ENCODE data around the gene OR6S1.

Gene OR6S1

DNA sequence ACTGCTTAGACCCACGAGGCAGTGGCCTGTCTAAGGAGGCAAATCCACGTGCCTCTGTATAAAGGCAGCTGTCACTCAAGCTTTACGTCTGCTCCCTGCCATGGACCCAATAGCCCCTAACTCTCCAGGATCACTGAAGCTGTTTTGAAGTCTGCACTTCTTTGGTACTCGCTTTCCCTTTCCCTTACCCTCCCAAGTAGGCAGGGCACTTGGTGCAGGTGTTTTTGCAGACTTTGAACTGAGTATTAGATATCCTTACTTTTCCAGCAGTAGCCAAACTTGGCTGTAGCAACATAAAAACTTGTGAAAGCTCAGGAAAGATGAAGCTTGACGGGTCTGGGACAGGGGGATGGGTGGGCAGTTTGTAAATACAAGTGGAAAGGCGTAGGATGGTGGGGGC is 17.8 kb upstream of the OR6S1 start:
- ATAC-seq = no peak
- TF ChIP-seq, protein P1, sequence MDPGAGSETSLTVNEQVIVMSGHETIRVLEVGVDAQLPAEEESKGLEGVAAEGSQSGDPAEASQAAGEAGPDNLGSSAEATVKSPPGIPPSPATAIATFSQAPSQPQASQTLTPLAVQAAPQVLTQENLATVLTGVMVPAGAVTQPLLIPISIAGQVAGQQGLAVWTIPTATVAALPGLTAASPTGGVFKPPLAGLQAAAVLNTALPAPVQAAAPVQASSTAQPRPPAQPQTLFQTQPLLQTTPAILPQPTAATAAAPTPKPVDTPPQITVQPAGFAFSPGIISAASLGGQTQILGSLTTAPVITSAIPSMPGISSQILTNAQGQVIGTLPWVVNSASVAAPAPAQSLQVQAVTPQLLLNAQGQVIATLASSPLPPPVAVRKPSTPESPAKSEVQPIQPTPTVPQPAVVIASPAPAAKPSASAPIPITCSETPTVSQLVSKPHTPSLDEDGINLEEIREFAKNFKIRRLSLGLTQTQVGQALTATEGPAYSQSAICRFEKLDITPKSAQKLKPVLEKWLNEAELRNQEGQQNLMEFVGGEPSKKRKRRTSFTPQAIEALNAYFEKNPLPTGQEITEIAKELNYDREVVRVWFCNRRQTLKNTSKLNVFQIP (CRISPR knock-in tag; IDR thresholded peaks at IDR 0.05; ENCODE audit: borderline replicate concordance, low read depth) = no peak
- TF ChIP-seq CSDC2 (CRISPR knock-in tag; IDR thresholded peaks at IDR 0.05) (no peak), ZC3H10 (CRISPR knock-in tag; IDR thresholded peaks at IDR 0.05) (no peak), TOX (CRISPR knock-in tag; IDR thresholded peaks at IDR 0.05; ENCODE audit: borderline replicate concordance) (no peak), BACH2 (CRISPR knock-in tag; IDR thresholded peaks at IDR 0.05; ENCODE audit: borderline replicate concordance) (no peak), ARNTL (CRISPR knock-in tag; IDR thresholded peaks at IDR 0.05; ENCODE audit: borderline replicate concordance, low read depth) (no peak), GLIS3 (CRISPR knock-in tag; IDR thresholded peaks at IDR 0.05) (no peak), SNAI2 (CRISPR knock-in tag; IDR thresholded peaks at IDR 0.05) (no peak), ZFP30 (CRISPR knock-in tag; IDR thresholded peaks at IDR 0.05) (no peak), ZNF70 (CRISPR knock-in tag; IDR thresholded peaks at IDR 0.05) (no peak), OSR1 (CRISPR knock-in tag; IDR thresholded peaks at IDR 0.05) (no peak), TCF4 (CRISPR knock-in tag; IDR thresholded peaks at IDR 0.05; ENCODE audit: borderline replicate concordance) (no peak), ZNF8 (CRISPR knock-in tag; IDR thresholded peaks at IDR 0.05) (no peak), PPARA (CRISPR knock-in tag; IDR thresholded peaks at IDR 0.05; ENCODE audit: borderline replicate concordance) (no peak), ESRRG (CRISPR knock-in tag; IDR thresholded peaks at IDR 0.05) (no peak), ISL1 (CRISPR knock-in tag; IDR thresholded peaks at IDR 0.05) (no peak)
- TF ChIP-seq, protein P2, sequence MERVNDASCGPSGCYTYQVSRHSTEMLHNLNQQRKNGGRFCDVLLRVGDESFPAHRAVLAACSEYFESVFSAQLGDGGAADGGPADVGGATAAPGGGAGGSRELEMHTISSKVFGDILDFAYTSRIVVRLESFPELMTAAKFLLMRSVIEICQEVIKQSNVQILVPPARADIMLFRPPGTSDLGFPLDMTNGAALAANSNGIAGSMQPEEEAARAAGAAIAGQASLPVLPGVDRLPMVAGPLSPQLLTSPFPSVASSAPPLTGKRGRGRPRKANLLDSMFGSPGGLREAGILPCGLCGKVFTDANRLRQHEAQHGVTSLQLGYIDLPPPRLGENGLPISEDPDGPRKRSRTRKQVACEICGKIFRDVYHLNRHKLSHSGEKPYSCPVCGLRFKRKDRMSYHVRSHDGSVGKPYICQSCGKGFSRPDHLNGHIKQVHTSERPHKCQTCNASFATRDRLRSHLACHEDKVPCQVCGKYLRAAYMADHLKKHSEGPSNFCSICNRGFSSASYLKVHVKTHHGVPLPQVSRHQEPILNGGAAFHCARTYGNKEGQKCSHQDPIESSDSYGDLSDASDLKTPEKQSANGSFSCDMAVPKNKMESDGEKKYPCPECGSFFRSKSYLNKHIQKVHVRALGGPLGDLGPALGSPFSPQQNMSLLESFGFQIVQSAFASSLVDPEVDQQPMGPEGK (CRISPR knock-in tag; IDR thresholded peaks at IDR 0.05; ENCODE audit: borderline replicate concordance) = no peak
- TF ChIP-seq, protein P3, sequence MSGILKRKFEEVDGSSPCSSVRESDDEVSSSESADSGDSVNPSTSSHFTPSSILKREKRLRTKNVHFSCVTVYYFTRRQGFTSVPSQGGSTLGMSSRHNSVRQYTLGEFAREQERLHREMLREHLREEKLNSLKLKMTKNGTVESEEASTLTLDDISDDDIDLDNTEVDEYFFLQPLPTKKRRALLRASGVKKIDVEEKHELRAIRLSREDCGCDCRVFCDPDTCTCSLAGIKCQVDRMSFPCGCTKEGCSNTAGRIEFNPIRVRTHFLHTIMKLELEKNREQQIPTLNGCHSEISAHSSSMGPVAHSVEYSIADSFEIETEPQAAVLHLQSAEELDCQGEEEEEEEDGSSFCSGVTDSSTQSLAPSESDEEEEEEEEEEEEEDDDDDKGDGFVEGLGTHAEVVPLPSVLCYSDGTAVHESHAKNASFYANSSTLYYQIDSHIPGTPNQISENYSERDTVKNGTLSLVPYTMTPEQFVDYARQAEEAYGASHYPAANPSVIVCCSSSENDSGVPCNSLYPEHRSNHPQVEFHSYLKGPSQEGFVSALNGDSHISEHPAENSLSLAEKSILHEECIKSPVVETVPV (CRISPR knock-in tag; IDR thresholded peaks at IDR 0.05) = no peak
- TF ChIP-seq, protein P4, sequence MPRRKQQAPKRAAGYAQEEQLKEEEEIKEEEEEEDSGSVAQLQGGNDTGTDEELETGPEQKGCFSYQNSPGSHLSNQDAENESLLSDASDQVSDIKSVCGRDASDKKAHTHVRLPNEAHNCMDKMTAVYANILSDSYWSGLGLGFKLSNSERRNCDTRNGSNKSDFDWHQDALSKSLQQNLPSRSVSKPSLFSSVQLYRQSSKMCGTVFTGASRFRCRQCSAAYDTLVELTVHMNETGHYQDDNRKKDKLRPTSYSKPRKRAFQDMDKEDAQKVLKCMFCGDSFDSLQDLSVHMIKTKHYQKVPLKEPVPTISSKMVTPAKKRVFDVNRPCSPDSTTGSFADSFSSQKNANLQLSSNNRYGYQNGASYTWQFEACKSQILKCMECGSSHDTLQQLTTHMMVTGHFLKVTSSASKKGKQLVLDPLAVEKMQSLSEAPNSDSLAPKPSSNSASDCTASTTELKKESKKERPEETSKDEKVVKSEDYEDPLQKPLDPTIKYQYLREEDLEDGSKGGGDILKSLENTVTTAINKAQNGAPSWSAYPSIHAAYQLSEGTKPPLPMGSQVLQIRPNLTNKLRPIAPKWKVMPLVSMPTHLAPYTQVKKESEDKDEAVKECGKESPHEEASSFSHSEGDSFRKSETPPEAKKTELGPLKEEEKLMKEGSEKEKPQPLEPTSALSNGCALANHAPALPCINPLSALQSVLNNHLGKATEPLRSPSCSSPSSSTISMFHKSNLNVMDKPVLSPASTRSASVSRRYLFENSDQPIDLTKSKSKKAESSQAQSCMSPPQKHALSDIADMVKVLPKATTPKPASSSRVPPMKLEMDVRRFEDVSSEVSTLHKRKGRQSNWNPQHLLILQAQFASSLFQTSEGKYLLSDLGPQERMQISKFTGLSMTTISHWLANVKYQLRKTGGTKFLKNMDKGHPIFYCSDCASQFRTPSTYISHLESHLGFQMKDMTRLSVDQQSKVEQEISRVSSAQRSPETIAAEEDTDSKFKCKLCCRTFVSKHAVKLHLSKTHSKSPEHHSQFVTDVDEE (CRISPR knock-in tag; IDR thresholded peaks at IDR 0.05) = no peak
- TF ChIP-seq, protein P5, sequence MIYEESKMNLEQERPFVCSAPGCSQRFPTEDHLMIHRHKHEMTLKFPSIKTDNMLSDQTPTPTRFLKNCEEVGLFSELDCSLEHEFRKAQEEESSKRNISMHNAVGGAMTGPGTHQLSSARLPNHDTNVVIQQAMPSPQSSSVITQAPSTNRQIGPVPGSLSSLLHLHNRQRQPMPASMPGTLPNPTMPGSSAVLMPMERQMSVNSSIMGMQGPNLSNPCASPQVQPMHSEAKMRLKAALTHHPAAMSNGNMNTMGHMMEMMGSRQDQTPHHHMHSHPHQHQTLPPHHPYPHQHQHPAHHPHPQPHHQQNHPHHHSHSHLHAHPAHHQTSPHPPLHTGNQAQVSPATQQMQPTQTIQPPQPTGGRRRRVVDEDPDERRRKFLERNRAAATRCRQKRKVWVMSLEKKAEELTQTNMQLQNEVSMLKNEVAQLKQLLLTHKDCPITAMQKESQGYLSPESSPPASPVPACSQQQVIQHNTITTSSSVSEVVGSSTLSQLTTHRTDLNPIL (CRISPR knock-in tag; IDR thresholded peaks at IDR 0.05; ENCODE audit: low read depth) = no peak

DNA sequence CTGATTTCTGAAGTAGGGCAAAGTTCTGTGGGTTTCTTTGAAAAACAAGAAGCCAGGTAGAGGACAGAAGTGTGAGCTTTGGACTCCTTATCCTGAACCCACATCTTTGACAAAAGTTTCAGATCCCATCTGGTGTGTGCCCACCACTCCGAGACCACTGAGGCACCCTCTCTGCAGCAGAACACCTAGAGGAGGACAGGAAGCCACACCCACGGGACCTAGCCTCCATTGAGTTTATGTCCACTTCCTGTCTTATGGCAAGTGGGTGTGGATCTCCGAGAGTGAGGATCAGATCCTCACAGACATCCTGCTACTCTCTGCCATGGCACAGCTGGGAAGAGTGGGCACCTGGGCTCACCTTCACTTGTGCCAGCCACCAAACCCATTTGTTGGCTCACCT is 16.8 kb upstream of the OR6S1 start:
- ATAC-seq = no peak
- TF ChIP-seq ZC3H10 (CRISPR knock-in tag; IDR thresholded peaks at IDR 0.05) = no peak
- TF ChIP-seq ESRRG (CRISPR knock-in tag; IDR thresholded peaks at IDR 0.05) = no peak
- TF ChIP-seq ZNF70 (CRISPR knock-in tag; IDR thresholded peaks at IDR 0.05) = no peak
- TF ChIP-seq ZNF565 (CRISPR knock-in tag; conservative IDR thresholded peaks at IDR 0.05; ENCODE audit: low read depth) = no peak
- no peak for TF ChIP-seq RARB (CRISPR knock-in tag; IDR thresholded peaks at IDR 0.05)
- no peak for TF ChIP-seq CSDC2 (CRISPR knock-in tag; IDR thresholded peaks at IDR 0.05)
- no peak for TF ChIP-seq ZNF8 (CRISPR knock-in tag; IDR thresholded peaks at IDR 0.05)
